Hepatocyte (in vitro differentiated cells): ENCODE measurements around the gene FBXO5. TPM values are rescaled to one million over a fixed set of nuclear protein-coding genes. Genes with fewer than 3 reads are reported as not detected.

Experiments
- DNase-seq: peaks from one replicate; pipeline ENCODE4 v3.0.0-alpha.2; 2016; ENCODE audit warnings: low spot score
- H2AFZ ChIP-seq: fragments of 200-600 bp; sonication (generic); 2 replicates; pipeline ENCODE4 v1.6.0; 2016; ENCODE audit warnings: antibody characterized with exemption, mild to moderate bottlenecking
- H3K27ac ChIP-seq: fragments of 200-600 bp; sonication (generic); 2 replicates; pipeline ENCODE4 v1.5.1; 2016; ENCODE audit warnings: mild to moderate bottlenecking
- H3K27me3 ChIP-seq: fragments of 200-600 bp; sonication (generic); 2 replicates; pipeline ENCODE4 v1.6.1; 2016
- H3K36me3 ChIP-seq: fragments of 200-600 bp; sonication (generic); replicated peaks from 2 replicates; pipeline ENCODE4 v1.5.1; 2016; ENCODE audit warnings: low read depth; ENCODE audit not compliant: insufficient read depth
- H3K4me1 ChIP-seq: fragments of 200-600 bp; sonication (generic); 2 replicates; pipeline ENCODE4 v1.5.1; 2016; ENCODE audit warnings: mild to moderate bottlenecking, moderate library complexity; ENCODE audit not compliant: insufficient read depth
- H3K4me2 ChIP-seq: fragments of 200-600 bp; sonication (generic); 2 replicates; pipeline ENCODE4 v1.6.0; 2016
- H3K4me3 ChIP-seq: fragments of 200-600 bp; sonication (generic); 2 replicates; pipeline ENCODE4 v1.5.1; 2016; ENCODE audit warnings: mild to moderate bottlenecking
- H3K79me2 ChIP-seq: fragments of 200-600 bp; sonication (generic); 2 replicates; pipeline ENCODE4 v1.6.0; 2017; ENCODE audit warnings: mild to moderate bottlenecking
- H3K9me2 ChIP-seq: fragments of 200-600 bp; sonication (generic); replicated peaks from 2 replicates; pipeline ENCODE4 v1.6.0; 2017; ENCODE audit warnings: mild to moderate bottlenecking; ENCODE audit not compliant: insufficient read depth
- H3K9me3 ChIP-seq: fragments of 200-600 bp; sonication (generic); 2 replicates; pipeline ENCODE4 v1.5.1; 2016; ENCODE audit warnings: low read depth, mild to moderate bottlenecking
- H4K20me1 ChIP-seq: fragments of 200-600 bp; sonication (generic); 2 replicates; pipeline ENCODE4 v1.6.0; 2016; ENCODE audit warnings: mild to moderate bottlenecking; ENCODE audit not compliant: insufficient read depth, poor library complexity, severe bottlenecking
- CTCF ChIP-seq: fragments of 200-600 bp; sonication (generic); IDR thresholded peaks from 2 replicates; pipeline ENCODE4 v1.5.1; 2016; ENCODE audit warnings: antibody characterized with exemption, mild to moderate bottlenecking; ENCODE audit not compliant: poor library complexity
- EZH2 ChIP-seq: fragments of 200-600 bp; sonication (generic); IDR thresholded peaks from 2 replicates; pipeline ENCODE4 v1.6.1; 2016; ENCODE audit warnings: antibody characterized with exemption, mild to moderate bottlenecking, borderline replicate concordance
- EZH2phosphoT487 ChIP-seq: fragments of 200-600 bp; sonication (generic); IDR thresholded peaks from one replicate; pipeline ENCODE4 v1.6.1; 2018; ENCODE audit warnings: antibody characterized with exemption, mild to moderate bottlenecking, low read depth, moderate library complexity; ENCODE audit not compliant: unreplicated experiment, severe bottlenecking
- WGBS: methylation state at CpG from one replicate; pipeline ENCODE4 v1.1.6; 2016; ENCODE audit warnings: low lambda C conversion rate; ENCODE audit errors: missing lambda C conversion rate; 5-methylcytosine and 5-hydroxymethylcytosine counted together
- polyA plus RNA-seq: library from polyadenylated mRNA; unstranded; fragments of >200 nt; fragmentation: Nextera tagmentation; extraction: Ambion mirVana; gene quantifications from 2 replicates; pipeline ENCODE4 v1.2.1, GENCODE V29; 2016
- total RNA-seq: library from RNA; depleted of rRNA; stranded (reverse); fragments of >200 nt; gene quantifications from 2 replicates; pipeline ENCODE4 v1.2.3, GENCODE V29; 2014

Gene FBXO5
- total and polyA plus RNA-seq, 2 experiments from 2014 or later = 4.7 to 9.2 TPM

- TF ChIP-seq CTCF (no peak), EZH2phosphoT487 (no peak), EZH2 (no peak)
- H3K4me1 ChIP-seq = no peaks in the 10 kb centered on the region
- no peaks in the 10 kb centered on the region for H4K20me1 ChIP-seq
- no peak overlapping the region for H3K4me2 ChIP-seq
- no peaks in the 10 kb centered on the region for H3K79me2 ChIP-seq
- no peak overlapping the region for H3K4me3 ChIP-seq
- 86% methylated on average over 3 of the region's 3 CpGs for WGBS
- no peaks in the 10 kb centered on the region for H3K27me3 ChIP-seq
- H3K36me3 ChIP-seq = no peaks in the 10 kb centered on the region
- H3K9me2 ChIP-seq = no peaks in the 10 kb centered on the region
- no peak for DNase-seq
- no peak overlapping the region for H2AFZ ChIP-seq
- H3K9me3 ChIP-seq = no peaks in the 10 kb centered on the region
- no peak overlapping the region for H3K27ac ChIP-seq
Measured at GRCh38 chr6:152946484-152946883, 36.4 kb downstream of the FBXO5 start.

GRCh38 chr6:152943260-152943897 is 39.5 kb downstream of the FBXO5 start:
- Histone ChIP-seq H3K9me2 (no peaks in the 10 kb centered on the region), H4K20me1 (no peaks in the 10 kb centered on the region), H3K4me2 (no peak overlapping the region), H2AFZ (no peak overlapping the region), H3K36me3 (no peaks in the 10 kb centered on the region), H3K79me2 (no peaks in the 10 kb centered on the region), H3K9me3 (no peaks in the 10 kb centered on the region), H3K27ac (no peak overlapping the region), H3K4me1 (no peaks in the 10 kb centered on the region), H3K4me3 (no peak overlapping the region), H3K27me3 (no peaks in the 10 kb centered on the region)
- DNase-seq = no peak
- TF ChIP-seq EZH2phosphoT487 (no peak), CTCF (no peak), EZH2 (no peak)
- WGBS = 94% methylated on average over 2 of the region's 2 CpGs

GRCh38 chr6:152942319-152942869 is 40.4 kb downstream of the FBXO5 start:
- Histone ChIP-seq H4K20me1 (no peaks in the 10 kb centered on the region), H3K4me2 (no peak overlapping the region), H3K27ac (no peak overlapping the region), H3K36me3 (no peaks in the 10 kb centered on the region), H3K9me2 (no peaks in the 10 kb centered on the region), H3K9me3 (no peaks in the 10 kb centered on the region), H3K79me2 (no peaks in the 10 kb centered on the region), H3K4me3 (no peak overlapping the region), H2AFZ (no peak overlapping the region), H3K4me1 (no peaks in the 10 kb centered on the region), H3K27me3 (no peaks in the 10 kb centered on the region)
- TF ChIP-seq CTCF (no peak), EZH2phosphoT487 (no peak), EZH2 (no peak)
- 89% methylated on average over 1 of the region's 1 CpG for WGBS
- DNase-seq = no peak
